Progenitor cell of endocrine pancreas (in vitro differentiated cells): ENCODE results near the gene PREB. TPM values are rescaled to one million over a fixed set of nuclear protein-coding genes. Genes with fewer than 3 reads are reported as not detected.

Experiments used
- DNase-seq: peaks from one replicate; pipeline ENCODE4 v3.0.0; 2021; ENCODE audit warnings: low spot score; ENCODE audit not compliant: unreplicated experiment
- H3K27ac Mint-ChIP-seq: 2 replicates; pipeline ENCODE4 v1.8.0; 2021; ENCODE audit warnings: mild to moderate bottlenecking, moderate library complexity, mixed read lengths
- H3K27me3 Mint-ChIP-seq: 2 replicates; pipeline ENCODE4 v1.8.0; 2021; ENCODE audit warnings: mixed read lengths
- H3K36me3 Mint-ChIP-seq: 2 replicates; pipeline ENCODE4 v1.8.0; 2022; ENCODE audit warnings: mixed read lengths; ENCODE audit not compliant: insufficient read depth
- H3K4me1 Mint-ChIP-seq: 2 replicates; pipeline ENCODE4 v1.8.0; 2021; ENCODE audit warnings: low read depth, mixed read lengths
- H3K4me3 Mint-ChIP-seq: 2 replicates; pipeline ENCODE4 v1.8.0; 2021; ENCODE audit warnings: low read depth, mild to moderate bottlenecking, moderate library complexity, mixed read lengths
- H3K9me3 Mint-ChIP-seq: 2 replicates; pipeline ENCODE4 v1.8.0; 2021; ENCODE audit warnings: low read depth, mixed read lengths
- total RNA-seq: library from RNA; stranded (reverse); gene quantifications from 2 replicates; pipeline ENCODE4 v1.2.1, GENCODE V29; 2021
- TF ChIP-seq, protein P1 (sequence below): fragments of 200-600 bp; sonication (generic); IDR thresholded peaks from one replicate; pipeline ENCODE4 v1.5.0; 2021; ENCODE audit warnings: antibody characterized with exemption, mild to moderate bottlenecking; ENCODE audit not compliant: unreplicated experiment

PREB gene
- total RNA-seq, 1 donor from 2014 or later, result 46.9 TPM

GRCh38 chr2:27105981-27106380 is 28.5 kb downstream of the PREB start:
- H3K36me3 Mint-ChIP-seq, result no peaks in the 10 kb centered on the region
- peaks cover 21% of the 10 kb centered on the region for H3K27me3 Mint-ChIP-seq
- no peak for DNase-seq
- no peak overlapping the region for H3K27ac Mint-ChIP-seq
- TF ChIP-seq, protein P1, sequence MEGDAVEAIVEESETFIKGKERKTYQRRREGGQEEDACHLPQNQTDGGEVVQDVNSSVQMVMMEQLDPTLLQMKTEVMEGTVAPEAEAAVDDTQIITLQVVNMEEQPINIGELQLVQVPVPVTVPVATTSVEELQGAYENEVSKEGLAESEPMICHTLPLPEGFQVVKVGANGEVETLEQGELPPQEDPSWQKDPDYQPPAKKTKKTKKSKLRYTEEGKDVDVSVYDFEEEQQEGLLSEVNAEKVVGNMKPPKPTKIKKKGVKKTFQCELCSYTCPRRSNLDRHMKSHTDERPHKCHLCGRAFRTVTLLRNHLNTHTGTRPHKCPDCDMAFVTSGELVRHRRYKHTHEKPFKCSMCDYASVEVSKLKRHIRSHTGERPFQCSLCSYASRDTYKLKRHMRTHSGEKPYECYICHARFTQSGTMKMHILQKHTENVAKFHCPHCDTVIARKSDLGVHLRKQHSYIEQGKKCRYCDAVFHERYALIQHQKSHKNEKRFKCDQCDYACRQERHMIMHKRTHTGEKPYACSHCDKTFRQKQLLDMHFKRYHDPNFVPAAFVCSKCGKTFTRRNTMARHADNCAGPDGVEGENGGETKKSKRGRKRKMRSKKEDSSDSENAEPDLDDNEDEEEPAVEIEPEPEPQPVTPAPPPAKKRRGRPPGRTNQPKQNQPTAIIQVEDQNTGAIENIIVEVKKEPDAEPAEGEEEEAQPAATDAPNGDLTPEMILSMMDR, result no peak
- H3K9me3 Mint-ChIP-seq, result no peaks in the 10 kb centered on the region
- H3K4me3 Mint-ChIP-seq, result no peak overlapping the region
- no peaks in the 10 kb centered on the region for H3K4me1 Mint-ChIP-seq

GRCh38 chr2:27102329-27102728 is 32.1 kb downstream of the PREB start:
- Mint-ChIP-seq H3K4me1 (no peaks in the 10 kb centered on the region), H3K27me3 (peaks cover 21% of the 10 kb centered on the region), H3K4me3 (no peak overlapping the region), H3K9me3 (no peaks in the 10 kb centered on the region), H3K27ac (no peak overlapping the region), H3K36me3 (no peaks in the 10 kb centered on the region)
- DNase-seq, result no peak
- TF ChIP-seq, protein P1, result no peak

DNA sequence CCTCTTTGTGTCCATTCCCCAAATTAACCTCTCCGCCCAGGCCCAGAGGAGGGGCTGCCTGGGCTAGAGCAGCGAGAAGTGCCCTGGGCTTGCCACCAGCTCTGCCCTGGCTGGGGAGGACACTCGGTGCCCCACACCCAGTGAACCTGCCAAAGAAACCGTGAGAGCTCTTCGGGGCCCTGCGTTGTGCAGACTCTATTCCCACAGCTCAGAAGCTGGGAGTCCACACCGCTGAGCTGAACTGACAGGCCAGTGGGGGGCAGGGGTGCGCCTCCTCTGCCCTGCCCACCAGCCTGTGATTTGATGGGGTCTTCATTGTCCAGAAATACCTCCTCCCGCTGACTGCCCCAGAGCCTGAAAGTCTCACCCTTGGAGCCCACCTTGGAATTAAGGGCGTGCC is 34.4 kb downstream of the PREB start:
- Mint-ChIP-seq H3K4me3 (no peak overlapping the region), H3K4me1 (peaks cover 6% of the 10 kb centered on the region), H3K36me3 (no peaks in the 10 kb centered on the region), H3K27ac (no peak overlapping the region), H3K9me3 (no peaks in the 10 kb centered on the region), H3K27me3 (peaks cover 14% of the 10 kb centered on the region)
- DNase-seq, result no peak
- TF ChIP-seq, protein P1, result no peak

DNA sequence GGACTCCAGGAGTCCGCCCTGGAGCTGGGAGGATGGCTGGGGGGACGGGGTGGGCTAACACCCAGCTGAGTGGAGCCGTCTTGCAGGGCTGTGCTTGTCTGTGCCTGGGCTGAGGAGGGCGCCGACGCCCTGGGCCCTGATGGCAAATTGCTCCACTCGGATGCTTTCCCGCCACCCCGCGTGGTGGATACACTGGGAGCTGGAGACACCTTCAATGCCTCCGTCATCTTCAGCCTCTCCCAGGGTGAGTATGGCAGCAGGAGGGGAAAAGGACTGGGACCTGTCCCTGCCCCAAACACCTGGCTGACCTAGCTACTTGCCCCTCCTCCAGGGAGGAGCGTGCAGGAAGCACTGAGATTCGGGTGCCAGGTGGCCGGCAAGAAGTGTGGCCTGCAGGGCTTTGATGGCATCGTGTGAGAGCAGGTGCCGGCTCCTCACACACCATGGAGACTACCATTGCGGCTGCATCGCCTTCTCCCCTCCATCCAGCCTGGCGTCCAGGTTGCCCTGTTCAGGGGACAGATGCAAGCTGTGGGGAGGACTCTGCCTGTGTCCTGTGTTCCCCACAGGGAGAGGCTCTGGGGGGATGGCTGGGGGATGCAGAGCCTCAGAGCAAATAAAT is 35.0 kb downstream of the PREB start:
- peaks cover 11% of the 10 kb centered on the region for H3K27me3 Mint-ChIP-seq
- H3K9me3 Mint-ChIP-seq, result no peaks in the 10 kb centered on the region
- no peak for DNase-seq
- no peaks in the 10 kb centered on the region for H3K36me3 Mint-ChIP-seq
- no peak overlapping the region for H3K27ac Mint-ChIP-seq
- TF ChIP-seq, protein P1, result no peak
- no peak overlapping the region for H3K4me3 Mint-ChIP-seq
- peaks cover 6% of the 10 kb centered on the region for H3K4me1 Mint-ChIP-seq

GRCh38 chr2:27097341-27097740 is 37.1 kb downstream of the PREB start:
- no peak for DNase-seq
- no peak overlapping the region for H3K27ac Mint-ChIP-seq
- TF ChIP-seq, protein P1, result no peak
- H3K27me3 Mint-ChIP-seq, result peaks cover 5% of the 10 kb centered on the region
- no peaks in the 10 kb centered on the region for H3K36me3 Mint-ChIP-seq
- H3K4me1 Mint-ChIP-seq, result peaks cover 6% of the 10 kb centered on the region
- no peak overlapping the region for H3K4me3 Mint-ChIP-seq
- no peaks in the 10 kb centered on the region for H3K9me3 Mint-ChIP-seq
